Measurements from ENCODE around the gene DNMT1. TPM values are rescaled to one million over a fixed set of nuclear protein-coding genes. Genes with fewer than 3 reads are reported as not detected.

The DNMT1 gene
- polyA plus RNA-seq, 1 donor (not counting 4 experiments of a cell fraction or from before 2014, with no cell fraction given): 52.0 TPM

DNA sequence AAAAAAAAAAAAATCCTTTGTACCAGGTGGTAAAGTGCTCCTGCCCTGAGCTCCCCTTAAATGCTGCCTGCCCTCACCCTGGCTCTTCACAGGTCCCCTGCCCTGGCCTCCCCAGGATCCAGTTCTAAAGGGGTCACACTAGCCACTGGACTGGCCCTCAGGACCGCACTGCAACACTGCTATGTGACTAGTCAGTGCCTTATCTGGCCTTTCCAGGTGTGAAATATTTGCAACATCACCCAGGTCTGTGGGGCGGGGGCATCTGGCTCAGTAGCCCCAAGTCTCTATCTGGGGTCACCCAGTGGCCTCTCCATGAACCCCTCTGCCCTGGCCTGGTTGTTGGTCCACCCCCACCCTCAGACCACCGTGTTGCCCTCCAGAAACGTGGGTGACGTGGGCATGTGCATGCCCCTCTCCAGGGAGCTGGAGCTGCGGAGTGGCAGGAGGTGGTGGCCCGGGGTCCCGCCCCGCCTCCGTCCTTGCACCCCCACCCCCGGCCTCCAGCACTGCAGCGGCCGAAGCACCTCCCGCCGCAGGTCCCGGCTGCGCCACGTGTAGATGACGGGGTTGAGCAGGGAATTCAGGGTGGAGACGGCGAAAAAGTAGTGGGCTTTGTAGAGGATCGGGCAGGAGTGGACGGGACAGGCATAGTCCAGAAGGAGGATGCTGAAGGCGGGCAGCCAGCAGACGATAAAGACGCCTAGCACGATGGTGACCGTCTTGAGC lies 28.9 kb upstream of the DNMT1 start:
- dilution Hi-C loops (cut with MboI; ENCODE audit: extremely low pct_ligation_motif_present, low sequenced_read_pairs): no loop called here
- Histone ChIP-seq H3K4me2 (ENCODE audit: control insufficient read depth, extremely low read depth, insufficient read depth, low read depth, low read length) (no peak overlapping the region), H2AFZ (ENCODE audit: control insufficient read depth, low read length) (no peak overlapping the region), H3K9me1 (ENCODE audit: control insufficient read depth, extremely low read depth, insufficient read depth, low read length) (no peaks in the 10 kb centered on the region), H3K27ac (ENCODE audit: control insufficient read depth, insufficient read depth, low read length) (no peak overlapping the region), H3K4me1 (ENCODE audit: control insufficient read depth, extremely low read depth, insufficient read depth, low read length) (no peaks in the 10 kb centered on the region), H3K27me3 (ENCODE audit: control insufficient read depth, extremely low read depth, insufficient read depth, low read length) (no peaks in the 10 kb centered on the region), H3K4me3 (ENCODE audit: control insufficient read depth in 2 of 3, extremely low read depth in 1 of 3, insufficient read depth in 2 of 3, low read depth in 1 of 3, low read length in 3 of 3) (no peak overlapping the region), H4K20me1 (ENCODE audit: control insufficient read depth, extremely low read depth, insufficient read depth, low read length) (peaks cover 2% of the 10 kb centered on the region), H3K79me2 (ENCODE audit: control insufficient read depth, insufficient read depth, low read length) (no peaks in the 10 kb centered on the region), H3K9me3 (ENCODE audit: control insufficient read depth, low read depth, low read length) (no peaks in the 10 kb centered on the region), H3K9ac (ENCODE audit: control insufficient read depth, extremely low read depth, insufficient read depth, low read length) (no peak overlapping the region), H3K36me3 (ENCODE audit: control insufficient read depth in 2 of 2, extremely low read depth in 1 of 2, insufficient read depth in 2 of 2, low read length in 2 of 2) (no peaks in the 10 kb centered on the region)
- TF ChIP-seq CTCF (optimal IDR thresholded peaks at IDR 0.05 in 1 of 3, IDR thresholded peaks at IDR 0.05 in 1 of 3, conservative IDR thresholded peaks at IDR 0.05 in 1 of 3; ENCODE audit: extremely low read depth in 1 of 3, insufficient read depth in 2 of 3, low read length in 3 of 3) (no peak), EZH2 (IDR thresholded peaks at IDR 0.05; ENCODE audit: low read length) (no peak)
- FAIRE-seq (no peak), DNase-seq (ENCODE audit: low read depth, low spot score) (no peak)

GRCh38 chr19:10222201-10222890 lies 27.6 kb upstream of the DNMT1 start:
- Histone ChIP-seq H3K4me2 (ENCODE audit: control insufficient read depth, extremely low read depth, insufficient read depth, low read depth, low read length) (no peak overlapping the region), H3K4me3 (ENCODE audit: control insufficient read depth in 2 of 3, extremely low read depth in 1 of 3, insufficient read depth in 2 of 3, low read depth in 1 of 3, low read length in 3 of 3) (no peak overlapping the region), H3K36me3 (ENCODE audit: control insufficient read depth in 2 of 2, extremely low read depth in 1 of 2, insufficient read depth in 2 of 2, low read length in 2 of 2) (no peaks in the 10 kb centered on the region), H3K9me1 (ENCODE audit: control insufficient read depth, extremely low read depth, insufficient read depth, low read length) (no peaks in the 10 kb centered on the region), H3K4me1 (ENCODE audit: control insufficient read depth, extremely low read depth, insufficient read depth, low read length) (no peaks in the 10 kb centered on the region), H3K27me3 (ENCODE audit: control insufficient read depth, extremely low read depth, insufficient read depth, low read length) (no peaks in the 10 kb centered on the region), H4K20me1 (ENCODE audit: control insufficient read depth, extremely low read depth, insufficient read depth, low read length) (peaks cover 2% of the 10 kb centered on the region), H2AFZ (ENCODE audit: control insufficient read depth, low read length) (no peak overlapping the region), H3K9ac (ENCODE audit: control insufficient read depth, extremely low read depth, insufficient read depth, low read length) (no peak overlapping the region), H3K9me3 (ENCODE audit: control insufficient read depth, low read depth, low read length) (no peaks in the 10 kb centered on the region), H3K79me2 (ENCODE audit: control insufficient read depth, insufficient read depth, low read length) (no peaks in the 10 kb centered on the region), H3K27ac (ENCODE audit: control insufficient read depth, insufficient read depth, low read length) (no peak overlapping the region)
- DNase-seq (ENCODE audit: low read depth, low spot score) (no peak), FAIRE-seq (no peak)
- TF ChIP-seq EZH2 (IDR thresholded peaks at IDR 0.05; ENCODE audit: low read length): no peak
- TF ChIP-seq CTCF (optimal IDR thresholded peaks at IDR 0.05 in 1 of 3, IDR thresholded peaks at IDR 0.05 in 1 of 3, conservative IDR thresholded peaks at IDR 0.05 in 1 of 3; ENCODE audit: extremely low read depth in 1 of 3, insufficient read depth in 2 of 3, low read length in 3 of 3): no peak
- dilution Hi-C loops (cut with MboI; ENCODE audit: extremely low pct_ligation_motif_present, low sequenced_read_pairs): no loop called here
